ENCODE results near the gene ADCY2.

DNA sequence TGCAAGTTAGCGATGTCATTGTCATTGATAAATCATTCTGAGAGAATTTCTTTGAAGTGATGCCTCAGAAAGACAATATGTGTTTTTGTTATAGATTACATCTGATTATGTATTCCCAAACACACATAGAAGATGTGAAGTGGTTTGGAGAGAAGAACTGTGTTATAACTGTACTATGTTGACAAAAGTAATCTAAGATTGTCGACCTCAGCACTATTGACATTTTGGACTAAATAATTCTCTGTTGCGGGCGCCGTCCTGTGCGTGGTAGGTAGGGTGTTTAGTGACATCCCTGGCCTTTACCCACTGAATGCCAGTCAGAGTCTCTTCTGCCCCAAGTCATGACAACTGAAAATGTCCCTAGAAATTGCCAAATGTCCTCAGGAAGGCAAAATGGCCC lies 377.2 kb downstream of the ADCY2 start:
- TF ChIP-seq CREB5 (CRISPR knock-in tag; IDR thresholded peaks at IDR 0.05; ENCODE audit: low read depth) (no peak), ESRRG (CRISPR knock-in tag; IDR thresholded peaks at IDR 0.05) (no peak), TCF4 (CRISPR knock-in tag; IDR thresholded peaks at IDR 0.05; ENCODE audit: borderline replicate concordance) (no peak), ARNTL (CRISPR knock-in tag; IDR thresholded peaks at IDR 0.05; ENCODE audit: borderline replicate concordance, low read depth) (no peak), TSHZ2 (CRISPR knock-in tag; IDR thresholded peaks at IDR 0.05) (no peak), CSDC2 (CRISPR knock-in tag; IDR thresholded peaks at IDR 0.05) (no peak)
- TF ChIP-seq, protein P1, sequence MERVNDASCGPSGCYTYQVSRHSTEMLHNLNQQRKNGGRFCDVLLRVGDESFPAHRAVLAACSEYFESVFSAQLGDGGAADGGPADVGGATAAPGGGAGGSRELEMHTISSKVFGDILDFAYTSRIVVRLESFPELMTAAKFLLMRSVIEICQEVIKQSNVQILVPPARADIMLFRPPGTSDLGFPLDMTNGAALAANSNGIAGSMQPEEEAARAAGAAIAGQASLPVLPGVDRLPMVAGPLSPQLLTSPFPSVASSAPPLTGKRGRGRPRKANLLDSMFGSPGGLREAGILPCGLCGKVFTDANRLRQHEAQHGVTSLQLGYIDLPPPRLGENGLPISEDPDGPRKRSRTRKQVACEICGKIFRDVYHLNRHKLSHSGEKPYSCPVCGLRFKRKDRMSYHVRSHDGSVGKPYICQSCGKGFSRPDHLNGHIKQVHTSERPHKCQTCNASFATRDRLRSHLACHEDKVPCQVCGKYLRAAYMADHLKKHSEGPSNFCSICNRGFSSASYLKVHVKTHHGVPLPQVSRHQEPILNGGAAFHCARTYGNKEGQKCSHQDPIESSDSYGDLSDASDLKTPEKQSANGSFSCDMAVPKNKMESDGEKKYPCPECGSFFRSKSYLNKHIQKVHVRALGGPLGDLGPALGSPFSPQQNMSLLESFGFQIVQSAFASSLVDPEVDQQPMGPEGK (CRISPR knock-in tag; IDR thresholded peaks at IDR 0.05; ENCODE audit: borderline replicate concordance), result no peak

Data from SK-N-SH treated with all-trans-retinoic acid at 6 μM for 48 hours (cell line).